BE2C (cell line): ENCODE measurements around the gene SERPIND1.

Source experiments
- DNase-seq: peaks from one replicate; pipeline ENCODE4 v3.0.0-alpha.2; 2020
- H3K27me3 ChIP-seq: fragments of 250-450 bp; sonication (Bioruptor Pico); 2 replicates; pipeline ENCODE4 v1.5.1; 2020; ENCODE audit warnings: mild to moderate bottlenecking
- H3K36me3 ChIP-seq: fragments of 250-450 bp; sonication (Bioruptor Pico); 2 replicates; pipeline ENCODE4 v1.5.1; 2020; ENCODE audit warnings: mild to moderate bottlenecking
- H3K4me1 ChIP-seq: fragments of 250-450 bp; sonication (Bioruptor Pico); 2 replicates; pipeline ENCODE4 v1.5.1; 2020
- H3K4me3 ChIP-seq: 2 replicates; pipeline ENCODE4 v1.5.1; 2011; ENCODE audit warnings: low read depth, low read length
- H3K9me3 ChIP-seq: fragments of 250-450 bp; sonication (Bioruptor Pico); 2 replicates; pipeline ENCODE4 v1.5.1; 2020
- CTCF ChIP-seq: IDR thresholded peaks from 2 replicates; pipeline ENCODE4 v1.5.1; 2012; ENCODE audit warnings: mild to moderate bottlenecking, low read depth, low read length

SERPIND1 gene

GRCh38 chr22:20834725-20835124 lies 60.8 kb downstream of the SERPIND1 start:
- no peak for TF ChIP-seq CTCF
- H3K36me3 ChIP-seq: peaks cover 43% of the 10 kb centered on the region

More at GRCh38 chr22:20834725-20835124, 60.8 kb downstream of the SERPIND1 start:
- Histone ChIP-seq H3K27me3 (no peaks in the 10 kb centered on the region), H3K4me1 (peaks cover 4% of the 10 kb centered on the region; the same call in 1 of the 2 replicates), H3K4me3 (no peak overlapping the region), H3K9me3 (no peaks in the 10 kb centered on the region)
- DNase-seq: no peak
